CD4-positive, CD25-positive, alpha-beta regulatory T cell (primary cell): ENCODE results near the gene SNRPA1. TPM values are rescaled to one million over a fixed set of nuclear protein-coding genes. Genes with fewer than 3 reads are reported as not detected.
"Not testable (repeated sequence)": the region's sequence is repeated elsewhere in the genome, so short reads cannot be mapped to it uniquely, and the experiment has no call there.

ENCODE experiments used
- ATAC-seq, 2 donors: fragments of 150-1000 bp; cut with Tn5 transposase; one replicate each; pipeline ENCODE4 v1.10.0; 2021; ENCODE audit warnings: low read depth in 2 of 2, moderate number of reproducible peaks in 2 of 2, moderate library complexity in 1 of 2
- DNase-seq, 3 donors: peaks; one replicate each; pipeline versions ENCODE4 v3.0.0 to v3.0.0-alpha.2; 2012 to 2022; ENCODE audit warnings: mixed read lengths in 1 of 3
- H3K27ac ChIP-seq: one replicate; pipeline ENCODE4 v1.7.0; 2013; ENCODE audit warnings: mild to moderate bottlenecking, low read length; ENCODE audit not compliant: insufficient read depth, poor library complexity, severe bottlenecking
- H3K27me3 ChIP-seq: one replicate; pipeline ENCODE4 v1.7.0; 2013; ENCODE audit warnings: low read length; ENCODE audit not compliant: control insufficient read depth, insufficient read depth
- H3K36me3 ChIP-seq: one replicate; pipeline ENCODE4 v1.7.0; 2013; ENCODE audit warnings: mild to moderate bottlenecking, low read length, moderate library complexity; ENCODE audit not compliant: control insufficient read depth, insufficient read depth
- H3K4me1 ChIP-seq: 2 replicates; pipeline ENCODE4 v1.7.0; 2013; ENCODE audit warnings: mild to moderate bottlenecking, low read length; ENCODE audit not compliant: insufficient read depth, control insufficient read depth, poor library complexity, severe bottlenecking
- H3K4me3 ChIP-seq: one replicate; pipeline ENCODE4 v1.7.0; 2013; ENCODE audit warnings: low read depth, mild to moderate bottlenecking, low read length, moderate library complexity
- H3K9me3 ChIP-seq, 2 experiments: 1 replicate in 1 of 2; 2 replicates in 1 of 2; pipeline ENCODE4 v1.7.0; 2013; ENCODE audit warnings: low read length in 2 of 2, mild to moderate bottlenecking in 1 of 2, moderate library complexity in 1 of 2; ENCODE audit not compliant: control insufficient read depth in 2 of 2
- H3K27ac Mint-ChIP-seq, 3 donors: one replicate each; pipeline ENCODE4 v1.8.0; 2020 to 2022; ENCODE audit warnings: mild to moderate bottlenecking in 3 of 3, mixed read lengths in 3 of 3, moderate library complexity in 2 of 3
- H3K27me3 Mint-ChIP-seq: one replicate; pipeline ENCODE4 v1.8.0; 2022; ENCODE audit warnings: mild to moderate bottlenecking, mixed read lengths
- H3K36me3 Mint-ChIP-seq: one replicate; pipeline ENCODE4 v1.8.0; 2020; ENCODE audit warnings: mixed read lengths
- H3K4me1 Mint-ChIP-seq, 4 donors: one replicate each; pipeline ENCODE4 v1.8.0; 2020 to 2022; ENCODE audit warnings: mixed read lengths in 4 of 4, mild to moderate bottlenecking in 1 of 4
- H3K4me3 Mint-ChIP-seq, 4 donors: one replicate each; pipeline ENCODE4 v1.8.0; 2020 to 2022; ENCODE audit warnings: mild to moderate bottlenecking in 4 of 4, mixed read lengths in 4 of 4, moderate library complexity in 3 of 4
- H3K9me3 Mint-ChIP-seq, 7 donors: one replicate each; pipeline ENCODE4 v1.8.0; 2020 to 2022; ENCODE audit warnings: mixed read lengths in 7 of 7, mild to moderate bottlenecking in 3 of 7, moderate library complexity in 2 of 7
- polyA plus RNA-seq, 4 donors: library from polyadenylated mRNA; unstranded; fragments of 300-500 nt; fragmentation: Illumina TruSeq; gene quantifications; one replicate each; pipeline ENCODE4 v1.2.3, GENCODE V29; 2021
- total RNA-seq: library from RNA; stranded (reverse); gene quantifications from one replicate; pipeline ENCODE4 v1.2.3, GENCODE V29; 2022

SNRPA1 gene
- 176 TPM for total RNA-seq
- polyA plus RNA-seq = 10 to 100 TPM; 67.0 to 85.2 (median 68.4) TPM

GRCh38 chr15:101294731-101295606 is at the start of gene SNRPA1:
Gene SNRPA1 (minus strand): TSS chr15:101295248. CDS start chr15:101295178, 70 bp downstream.
- Mint-ChIP-seq H3K27me3 (no peaks in the 10 kb centered on the region), H3K27ac (peak within 1 kb of the TSS; percentile 92 to 98 (median 98)), H3K4me3 (peak within 1 kb of the TSS; percentile 94 to 99 (median 96)), H3K4me1 (peaks cover 27 to 56% (median 40%) of the 10 kb centered on the region in 4 donors), H3K9me3 (peaks cover 0 to 4% (median 0%) of the 10 kb centered on the region in 7 donors), H3K36me3 (peaks cover 12% of the 10 kb centered on the region)
- Histone ChIP-seq H3K4me3 (peak within 1 kb of the TSS; percentile 98), H3K9me3 (no peaks in the 10 kb centered on the region), H3K27ac (peak within 1 kb of the TSS; percentile 97), H3K4me1 (peaks cover 38% of the 10 kb centered on the region), H3K27me3 (no peaks in the 10 kb centered on the region), H3K36me3 (peaks cover 10% of the 10 kb centered on the region)
- peak; percentile 96 to 97 (median 97) for DNase-seq
- ATAC-seq = peak; percentile 83

- H3K27me3 Mint-ChIP-seq = peaks cover 15% of the 10 kb centered on the region
Measured at GRCh38 chr15:101342056-101342455, 47.0 kb upstream of the SNRPA1 start.

GRCh38 chr15:101338502-101339057 is 43.5 kb upstream of the SNRPA1 start:
- Histone ChIP-seq H3K4me3 (no peak overlapping the region), H3K4me1 (no peaks in the 10 kb centered on the region), H3K9me3 (peaks cover 0 to 9% of the 10 kb centered on the region in 2 experiments), H3K36me3 (no peaks in the 10 kb centered on the region), H3K27me3 (peaks cover 7% of the 10 kb centered on the region), H3K27ac (no peak overlapping the region)
- Mint-ChIP-seq H3K27ac (no peak overlapping the region), H3K36me3 (no peaks in the 10 kb centered on the region), H3K4me3 (no peak overlapping the region), H3K27me3 (peaks cover 6% of the 10 kb centered on the region), H3K4me1 (peaks cover 0 to 12% (median 2%) of the 10 kb centered on the region in 4 donors), H3K9me3 (peaks cover 0 to 20% (median 5%) of the 10 kb centered on the region in 7 donors)
- no peak for DNase-seq
- no peak for ATAC-seq

More at GRCh38 chr15:101342056-101342455, 47.0 kb upstream of the SNRPA1 start:
- DNase-seq (no peak), ATAC-seq (no peak)
- Histone ChIP-seq H3K9me3 (no peaks in the 10 kb centered on the region), H3K4me1 (no peaks in the 10 kb centered on the region), H3K27ac (no peak overlapping the region), H3K27me3 (peaks cover 11% of the 10 kb centered on the region), H3K36me3 (no peaks in the 10 kb centered on the region), H3K4me3 (no peak overlapping the region)
- Mint-ChIP-seq H3K4me3 (no peak overlapping the region), H3K4me1 (no peaks in the 10 kb centered on the region), H3K36me3 (no peaks in the 10 kb centered on the region), H3K9me3 (peaks cover 0 to 4% (median 1%) of the 10 kb centered on the region in 7 donors), H3K27ac (no peak overlapping the region)

- peaks cover 0 to 18% (median 2%) of the 10 kb centered on the region in 4 donors for H3K4me1 Mint-ChIP-seq
- Histone ChIP-seq H3K9me3 (peaks cover 3 to 15% of the 10 kb centered on the region in 2 experiments), H3K4me3 (no peak overlapping the region), H3K4me1 (peaks cover 4% of the 10 kb centered on the region), H3K36me3 (no peaks in the 10 kb centered on the region), H3K27me3 (peaks cover 7% of the 10 kb centered on the region), H3K27ac (no peak overlapping the region)
- H3K4me3 Mint-ChIP-seq = no peak overlapping the region
- ATAC-seq = no peak
- H3K27ac Mint-ChIP-seq = no peak overlapping the region
- no peak for DNase-seq
- peaks cover 6% of the 10 kb centered on the region for H3K27me3 Mint-ChIP-seq
- no peaks in the 10 kb centered on the region for H3K36me3 Mint-ChIP-seq
- H3K9me3 Mint-ChIP-seq = peaks cover 0 to 26% (median 7%) of the 10 kb centered on the region in 7 donors
Measured at GRCh38 chr15:101337976-101338375, 42.9 kb upstream of the SNRPA1 start.

- H3K4me3 ChIP-seq, H3K36me3 ChIP-seq, H3K27me3 ChIP-seq, H3K4me1 ChIP-seq, H3K27me3 Mint-ChIP-seq, H3K36me3 Mint-ChIP-seq: not testable (repeated sequence)
- DNase-seq (peak; percentile 28 to 67 (median 47)), ATAC-seq (peak; percentile 79 to 84)
- peaks cover 3 to 22% of the 10 kb centered on the region in 2 experiments for H3K9me3 ChIP-seq
- H3K4me1 Mint-ChIP-seq = peaks cover 0 to 20% (median 2%) of the 10 kb centered on the region in 4 donors
- peak overlapping the region; percentile 82 to 98 (median 91) for H3K27ac Mint-ChIP-seq
- peak overlapping the region in 3 of 4 donors; percentile 26 to 81 (median 60) for H3K4me3 Mint-ChIP-seq
- H3K27ac ChIP-seq = peak overlapping the region; percentile 79
- H3K9me3 Mint-ChIP-seq = peaks cover 0 to 22% (median 7%) of the 10 kb centered on the region in 7 donors
Measured at GRCh38 chr15:101333907-101334789, 39.1 kb upstream of the SNRPA1 start.

- DNase-seq = no peak
- no peak overlapping the region for H3K27ac Mint-ChIP-seq
- H3K9me3 ChIP-seq = peaks cover 3 to 22% of the 10 kb centered on the region in 2 experiments
- peaks cover 4% of the 10 kb centered on the region for H3K4me1 ChIP-seq
- H3K4me3 Mint-ChIP-seq = peak overlapping the region in 1 of 4 donors; percentile 60
- H3K27ac ChIP-seq = no peak overlapping the region
- no peak for ATAC-seq
- no peaks in the 10 kb centered on the region for H3K27me3 ChIP-seq
- no peak overlapping the region for H3K4me3 ChIP-seq
- H3K36me3 ChIP-seq = no peaks in the 10 kb centered on the region
- no peaks in the 10 kb centered on the region for H3K36me3 Mint-ChIP-seq
- peaks cover 0 to 20% (median 2%) of the 10 kb centered on the region in 4 donors for H3K4me1 Mint-ChIP-seq
- H3K9me3 Mint-ChIP-seq = peaks cover 0 to 22% (median 7%) of the 10 kb centered on the region in 7 donors
- H3K27me3 Mint-ChIP-seq = no peaks in the 10 kb centered on the region
Measured at GRCh38 chr15:101332061-101332467, 37.0 kb upstream of the SNRPA1 start.

GRCh38 chr15:101329867-101330380 is 34.9 kb upstream of the SNRPA1 start:
- Histone ChIP-seq H3K9me3 (peaks cover 3 to 19% of the 10 kb centered on the region in 2 experiments), H3K27me3 (no peaks in the 10 kb centered on the region), H3K4me1 (peaks cover 4% of the 10 kb centered on the region), H3K4me3 (no peak overlapping the region), H3K36me3 (no peaks in the 10 kb centered on the region), H3K27ac (no peak overlapping the region)
- Mint-ChIP-seq H3K9me3 (peaks cover 0 to 15% (median 2%) of the 10 kb centered on the region in 7 donors), H3K4me1 (peaks cover 0 to 17% (median 2%) of the 10 kb centered on the region in 4 donors), H3K27me3 (no peaks in the 10 kb centered on the region), H3K4me3 (no peak overlapping the region), H3K36me3 (no peaks in the 10 kb centered on the region), H3K27ac (peak overlapping the region in 1 of 3 donors; percentile 75)
- DNase-seq = no peak
- no peak for ATAC-seq
